D721Med (cell line): ENCODE results near the gene SORCS2.

Experiments
- DNase-seq: peaks from one replicate; pipeline ENCODE4 v3.0.0; 2011; ENCODE audit warnings: low spot score; ENCODE audit not compliant: insufficient read length
- FAIRE-seq: peaks from 2 replicates; lab custom pipeline; 2011; peaks lifted over from hg19 to GRCh38; lab: Jason Lieb, UNC
- CTCF ChIP-seq: IDR thresholded peaks from 2 replicates; pipeline ENCODE4 v1.5.1; 2012; ENCODE audit warnings: mild to moderate bottlenecking, control low read depth; ENCODE audit not compliant: insufficient read depth; ENCODE audit errors: missing control alignments

Gene SORCS2

DNA sequence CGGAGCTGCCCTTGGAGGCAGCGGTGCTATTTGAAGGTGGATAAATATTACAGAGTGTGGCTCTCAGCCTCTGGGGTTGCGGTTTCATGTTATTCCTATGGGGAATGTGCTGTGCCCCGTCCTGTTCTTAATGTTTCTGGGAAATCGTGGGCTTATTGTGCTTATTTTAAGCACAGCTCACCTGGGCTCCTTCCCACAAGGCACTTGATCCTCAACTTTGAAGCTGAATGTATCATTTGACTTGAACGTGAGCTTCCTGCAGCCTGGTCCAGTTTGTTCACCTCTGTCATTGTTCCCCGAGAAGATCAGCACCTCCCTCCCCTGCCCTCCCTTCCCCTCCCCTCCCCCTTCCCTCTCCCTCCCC lies 3.9 kb downstream of the SORCS2 start:
- FAIRE-seq, result no peak
- TF ChIP-seq CTCF, result no peak
- peak; percentile 11 for DNase-seq

DNA sequence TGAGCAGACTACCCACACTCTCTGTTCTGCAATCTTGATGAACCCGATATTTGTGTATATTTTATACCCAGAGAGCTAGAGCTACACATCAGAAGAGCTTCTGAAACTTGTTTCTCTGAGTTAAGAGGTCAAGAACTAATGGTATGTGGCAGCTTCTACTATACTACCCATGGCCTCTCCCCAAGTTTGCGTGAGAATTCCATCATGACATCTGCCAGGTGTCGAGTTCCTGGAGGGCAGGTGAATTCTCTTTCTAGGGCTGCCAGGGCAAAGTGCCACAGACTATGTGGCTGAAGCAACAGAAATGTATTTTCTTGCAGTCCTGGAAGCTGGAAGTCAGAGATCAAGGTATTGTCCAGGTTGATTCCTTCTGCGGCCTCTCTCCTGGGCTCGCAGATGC lies 4.4 kb downstream of the SORCS2 start:
- DNase-seq (no peak), FAIRE-seq (no peak)
- no peak for TF ChIP-seq CTCF

DNA sequence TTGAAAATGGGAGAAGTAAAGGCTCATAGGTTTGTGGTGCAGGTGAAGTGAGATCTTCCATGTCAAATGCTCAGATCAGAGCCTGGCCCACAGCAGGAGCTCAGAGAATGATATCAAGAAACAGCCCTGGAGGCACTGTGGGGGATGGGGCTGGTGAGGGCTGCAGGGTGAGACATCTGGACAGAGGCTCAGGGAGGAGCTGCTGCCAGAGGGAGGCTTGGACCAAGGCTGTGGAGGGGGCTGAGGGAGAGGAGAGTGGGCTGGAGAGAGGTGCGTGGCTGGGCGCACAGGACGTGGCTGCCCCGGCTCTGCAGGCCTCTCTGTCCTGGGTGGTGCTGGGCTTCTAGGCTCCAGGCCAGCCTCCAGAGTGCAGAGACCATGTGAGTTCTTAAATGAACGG lies 5.6 kb downstream of the SORCS2 start:
- no peak for DNase-seq
- TF ChIP-seq CTCF, result no peak
- no peak for FAIRE-seq

GRCh38 chr4:7198440-7199128 lies 6.2 kb downstream of the SORCS2 start:
- no peak for TF ChIP-seq CTCF
- DNase-seq (no peak), FAIRE-seq (no peak)

DNA sequence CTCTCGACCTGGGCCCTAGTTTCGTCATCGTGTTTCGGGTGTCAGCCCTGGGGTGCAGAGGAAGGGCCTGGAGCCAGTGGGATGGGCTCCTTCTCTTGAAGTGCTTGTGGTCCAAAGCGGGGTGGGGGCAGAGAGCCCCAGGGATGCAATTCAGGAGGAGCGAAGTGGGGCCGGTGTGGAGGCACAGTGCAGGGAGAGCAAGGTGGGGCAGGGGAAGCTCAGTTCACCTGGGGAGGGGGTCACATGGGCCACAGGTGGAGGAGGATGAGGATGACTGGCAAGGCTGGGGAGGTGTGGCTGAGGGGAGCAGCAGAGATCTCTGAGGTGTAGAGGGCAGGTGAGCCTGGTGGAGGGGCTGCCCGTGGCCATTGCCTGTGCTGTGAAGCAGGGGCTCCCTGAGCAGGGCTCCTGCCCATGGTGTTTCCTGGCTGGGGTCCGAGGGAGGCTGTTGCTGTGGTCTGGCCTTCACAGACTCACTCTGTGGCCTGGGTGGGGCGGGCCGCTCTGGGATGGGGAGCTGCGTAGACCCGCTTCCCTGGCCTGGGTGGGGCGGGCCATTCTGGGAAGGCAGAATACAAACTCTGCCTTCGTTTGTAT lies 6.9 kb downstream of the SORCS2 start:
- no peak for TF ChIP-seq CTCF
- DNase-seq, result no peak
- no peak for FAIRE-seq

- TF ChIP-seq CTCF, result no peak
- DNase-seq, result no peak
- FAIRE-seq, result no peak
These were observed 7.6 kb downstream of the SORCS2 start for GRCh38 chr4:7199771-7200441.

GRCh38 chr4:7200801-7201200 lies 8.5 kb downstream of the SORCS2 start:
- TF ChIP-seq CTCF, result no peak
- no peak for FAIRE-seq
- DNase-seq, result no peak
